Subcutaneous adipose tissue (tissue), 4 donors: ENCODE measurements around the gene KLF2. TPM values are rescaled to one million over a fixed set of nuclear protein-coding genes. Genes with fewer than 3 reads are reported as not detected.

Experiments used
- total RNA-seq, 4 donors: library from RNA; depleted of rRNA; stranded (reverse); fragments of >200 nt; gene quantifications; one replicate each; pipeline ENCODE4 v1.1.0, GENCODE V29; 2016
- TF ChIP-seq, protein P1 (sequence below): fragments of 450-650 bp; IDR thresholded peaks from one replicate; pipeline ENCODE4 v1.5.1; 2016; ENCODE audit warnings: low read depth, mild to moderate bottlenecking, control low read depth, antibody characterized with exemption, moderate library complexity

KLF2 gene
- total RNA-seq: 10 to 100 TPM; 17.8 to 70.6 (median 27.9) TPM

DNA sequence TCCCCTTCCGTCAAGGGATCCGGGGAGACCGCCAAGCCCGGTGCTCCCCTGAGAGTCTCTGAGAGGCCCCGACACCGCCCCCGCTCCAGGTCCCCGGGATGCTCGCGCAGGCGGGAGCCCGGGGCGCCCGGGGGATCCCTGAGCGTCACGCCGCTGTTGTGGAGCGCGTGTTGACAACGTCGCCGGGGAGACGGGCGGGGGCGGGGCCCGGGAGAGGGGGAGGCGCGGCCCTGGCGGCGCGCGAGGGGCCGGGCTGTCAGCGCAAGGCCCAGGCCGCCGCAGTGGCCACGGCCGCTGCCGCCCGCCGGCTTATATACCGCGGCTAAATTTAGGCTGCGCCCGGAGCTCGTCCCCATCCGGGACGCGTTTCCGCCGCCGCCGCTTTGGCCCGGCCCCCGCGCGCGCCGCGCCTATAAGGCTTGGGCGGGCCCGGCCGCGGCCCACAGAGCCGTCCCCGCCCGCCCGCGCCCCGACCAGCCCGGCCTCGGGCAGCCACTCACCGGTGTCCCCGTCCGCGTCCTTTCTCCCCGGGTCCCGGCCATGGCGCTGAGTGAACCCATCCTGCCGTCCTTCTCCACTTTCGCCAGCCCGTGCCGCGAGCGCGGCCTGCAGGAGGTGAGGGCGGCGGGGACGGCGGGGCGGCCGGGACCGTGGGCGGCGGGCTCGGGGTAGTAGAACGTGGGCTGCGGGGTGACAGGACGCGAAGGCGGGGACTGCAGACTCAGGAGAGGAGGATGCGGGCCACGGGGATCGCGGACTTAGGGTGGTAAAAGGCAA lies at the start of gene KLF2:
Gene KLF2 (plus strand): TSS at position 443 of the 777 bp plus-strand sequence. CDS start 98 bp downstream, at position 541.
- TF ChIP-seq, protein P1, sequence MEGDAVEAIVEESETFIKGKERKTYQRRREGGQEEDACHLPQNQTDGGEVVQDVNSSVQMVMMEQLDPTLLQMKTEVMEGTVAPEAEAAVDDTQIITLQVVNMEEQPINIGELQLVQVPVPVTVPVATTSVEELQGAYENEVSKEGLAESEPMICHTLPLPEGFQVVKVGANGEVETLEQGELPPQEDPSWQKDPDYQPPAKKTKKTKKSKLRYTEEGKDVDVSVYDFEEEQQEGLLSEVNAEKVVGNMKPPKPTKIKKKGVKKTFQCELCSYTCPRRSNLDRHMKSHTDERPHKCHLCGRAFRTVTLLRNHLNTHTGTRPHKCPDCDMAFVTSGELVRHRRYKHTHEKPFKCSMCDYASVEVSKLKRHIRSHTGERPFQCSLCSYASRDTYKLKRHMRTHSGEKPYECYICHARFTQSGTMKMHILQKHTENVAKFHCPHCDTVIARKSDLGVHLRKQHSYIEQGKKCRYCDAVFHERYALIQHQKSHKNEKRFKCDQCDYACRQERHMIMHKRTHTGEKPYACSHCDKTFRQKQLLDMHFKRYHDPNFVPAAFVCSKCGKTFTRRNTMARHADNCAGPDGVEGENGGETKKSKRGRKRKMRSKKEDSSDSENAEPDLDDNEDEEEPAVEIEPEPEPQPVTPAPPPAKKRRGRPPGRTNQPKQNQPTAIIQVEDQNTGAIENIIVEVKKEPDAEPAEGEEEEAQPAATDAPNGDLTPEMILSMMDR: no peak

DNA sequence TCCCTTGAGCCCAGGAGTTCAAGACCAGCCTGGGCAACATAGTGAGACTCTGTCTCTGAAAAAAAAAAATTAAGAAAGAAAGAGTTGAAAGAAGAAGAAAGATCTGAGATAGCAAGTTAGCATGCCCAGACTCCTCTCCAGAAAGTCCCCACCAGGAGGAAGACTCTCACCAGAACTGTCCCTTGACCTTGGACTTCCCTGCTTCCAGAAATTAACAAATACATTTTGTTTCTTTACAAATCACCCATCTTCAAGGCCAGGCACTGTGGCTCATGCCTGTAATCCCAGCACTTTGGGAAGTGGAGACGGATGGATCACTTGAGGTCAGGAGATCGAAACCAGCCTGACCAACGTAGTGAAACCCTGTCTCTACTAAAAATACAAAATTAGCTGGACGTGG lies 44.3 kb upstream of the KLF2 start:
- TF ChIP-seq, protein P1: no peak

DNA sequence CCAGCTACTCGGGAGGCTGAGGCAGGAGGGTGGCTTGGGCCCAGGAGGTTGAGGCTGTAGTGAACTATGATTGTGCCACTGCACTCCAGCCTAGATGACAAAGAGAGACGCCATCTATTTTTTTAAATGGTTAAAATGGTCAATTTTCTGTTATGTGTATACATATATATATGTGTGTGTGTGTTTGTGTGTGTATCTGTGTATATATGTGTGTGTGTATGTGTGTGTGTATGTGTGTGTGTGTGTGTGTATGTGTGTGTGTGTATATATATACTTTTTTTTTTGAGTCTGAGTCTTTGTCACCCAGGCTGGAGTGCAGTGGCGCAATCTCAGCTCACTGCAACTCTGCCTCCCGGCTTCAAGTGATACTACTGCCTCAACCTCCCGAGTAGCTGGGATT lies 42.9 kb upstream of the KLF2 start:
- TF ChIP-seq, protein P1: no peak

DNA sequence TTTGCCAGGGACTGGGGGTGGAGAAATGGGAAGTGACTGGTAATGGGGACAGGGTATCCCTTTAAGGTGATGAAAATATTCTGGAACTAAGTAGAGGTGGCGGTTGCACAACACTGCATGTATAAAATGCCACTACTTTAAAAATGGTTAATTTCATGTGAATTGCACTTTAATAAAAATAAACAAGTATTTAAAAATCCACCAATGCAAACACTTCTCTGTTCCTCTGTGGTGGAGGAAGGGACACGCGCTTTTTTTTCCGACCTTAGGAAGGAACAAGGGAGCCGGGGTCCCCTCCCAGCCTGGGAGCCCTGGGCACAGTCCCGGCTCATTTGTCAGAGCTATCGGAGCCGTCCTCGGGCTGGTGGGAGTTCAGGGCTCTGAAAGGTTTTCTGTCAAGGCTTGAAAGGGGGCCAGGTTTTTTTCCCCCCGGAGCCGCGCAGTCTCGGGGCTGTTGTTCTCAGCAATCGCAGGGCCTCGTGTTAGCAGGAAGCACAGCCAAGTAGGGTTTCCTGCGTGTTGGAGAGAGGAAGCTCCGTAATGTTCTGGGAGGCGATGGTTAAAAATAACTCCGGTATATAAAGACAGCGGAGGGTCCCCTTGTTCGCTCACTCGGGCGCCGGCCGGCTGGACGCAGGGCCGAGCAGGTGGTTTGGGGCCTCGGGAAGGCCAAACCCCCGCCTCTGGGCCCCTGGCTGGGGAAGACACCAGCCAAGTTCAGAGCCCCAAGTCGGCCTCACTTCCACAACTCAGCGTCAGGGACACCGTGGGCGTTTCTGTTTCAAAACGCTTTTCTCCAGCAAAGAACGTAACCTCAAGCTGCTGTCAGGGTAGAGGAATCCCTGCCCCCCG lies 41.2 kb upstream of the KLF2 start:
- TF ChIP-seq, protein P1: no peak

DNA sequence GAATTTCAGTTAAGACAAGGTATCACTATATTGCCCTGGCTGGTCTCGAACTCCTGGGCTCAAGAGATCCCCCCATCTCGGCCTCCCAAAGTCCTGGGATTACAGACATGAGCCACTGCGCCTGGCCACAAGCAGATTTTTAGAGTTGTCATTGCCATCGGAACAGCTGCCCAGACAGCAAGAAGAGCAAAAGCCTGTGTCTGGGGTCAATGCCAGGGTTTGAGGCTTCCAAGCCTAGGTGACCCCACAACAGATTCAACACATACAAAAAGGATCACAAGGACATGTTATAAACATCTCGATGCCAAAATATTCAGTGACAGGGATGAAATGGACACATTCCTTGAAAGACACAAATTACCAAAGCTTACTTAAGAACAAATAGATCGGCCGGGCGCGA lies 40.1 kb upstream of the KLF2 start:
- TF ChIP-seq, protein P1: no peak

DNA sequence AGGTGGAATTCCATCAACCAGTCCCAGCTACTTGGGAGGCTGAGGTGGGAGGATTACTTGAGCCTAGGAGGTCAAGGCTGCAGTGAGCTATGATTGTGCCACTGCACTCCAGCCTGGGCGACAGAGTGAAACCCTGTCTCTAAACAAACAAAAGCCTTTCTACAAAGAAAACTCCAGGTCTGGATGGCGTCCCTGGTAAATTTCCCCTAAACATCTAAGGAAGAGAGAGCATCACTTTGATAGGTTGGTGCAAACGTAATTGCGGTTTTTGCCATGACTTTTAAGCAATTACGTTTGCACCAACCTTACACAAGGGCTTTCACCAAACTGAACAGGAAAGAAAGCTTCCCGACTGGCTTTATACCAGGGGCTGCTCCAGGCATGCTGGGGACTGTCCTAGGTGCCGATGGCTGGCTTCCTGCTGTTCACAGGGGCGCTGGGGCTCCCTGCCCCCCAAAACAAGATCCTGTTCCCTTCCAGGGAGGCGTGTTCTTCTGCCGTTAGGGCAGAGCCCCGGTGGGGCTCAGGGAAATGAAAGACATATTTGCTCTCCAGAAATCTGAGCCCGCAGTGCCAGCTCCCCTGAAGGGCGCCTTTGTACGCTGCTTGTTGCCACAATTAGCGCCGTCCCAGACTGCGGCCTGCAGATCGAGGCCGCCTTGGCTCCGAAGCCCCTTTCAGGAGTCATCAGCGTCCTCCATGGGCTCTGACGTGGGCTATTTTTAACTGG lies 38.7 kb upstream of the KLF2 start:
- TF ChIP-seq, protein P1: no peak
